Aorta (tissue), 5 donors: ENCODE data around the gene TIPARP. TPM values are rescaled to one million over a fixed set of nuclear protein-coding genes. Genes with fewer than 3 reads are reported as not detected.
"Not testable (repeated sequence)": the region's sequence is repeated elsewhere in the genome, so short reads cannot be mapped to it uniquely, and the experiment has no call there.

ENCODE experiments used
- ATAC-seq: fragments of 200-7000 bp; cut with Tn5 transposase; one replicate; pipeline ENCODE4 v1.9.1; 2022; ENCODE audit warnings: moderate library complexity; ENCODE audit not compliant: low FRiP score
- DNase-seq, 2 donors: peaks; one replicate each; pipeline ENCODE4 v3.0.0-alpha.2; 2020
- H3K27ac ChIP-seq, 2 donors: one replicate each; pipeline ENCODE4 v1.5.1; 2013; ENCODE audit warnings: low read length in 2 of 2, mild to moderate bottlenecking in 2 of 2, moderate library complexity in 2 of 2, control low read depth in 1 of 2, inconsistent platforms in 1 of 2, low read depth in 1 of 2
- H3K27me3 ChIP-seq, 2 donors: one replicate each; pipeline ENCODE4 v1.6.1; 2013; ENCODE audit warnings: control low read depth in 1 of 2, low read length in 1 of 2, mild to moderate bottlenecking in 1 of 2, moderate library complexity in 1 of 2; ENCODE audit not compliant: insufficient read depth in 2 of 2, control insufficient read depth in 1 of 2
- H3K36me3 ChIP-seq, 2 donors: one replicate each; pipeline ENCODE4 v1.6.1; 2013; ENCODE audit warnings: control low read depth in 1 of 2, low read length in 1 of 2, mild to moderate bottlenecking in 1 of 2; ENCODE audit not compliant: insufficient read depth in 2 of 2, control insufficient read depth in 1 of 2
- H3K4me1 ChIP-seq, 2 donors: one replicate each; pipeline ENCODE4 v1.6.1; 2013; ENCODE audit warnings: low read length in 2 of 2, control low read depth in 1 of 2, mild to moderate bottlenecking in 1 of 2, moderate library complexity in 1 of 2; ENCODE audit not compliant: insufficient read depth in 2 of 2, control insufficient read depth in 1 of 2
- H3K4me3 ChIP-seq, 2 donors: one replicate each; pipeline ENCODE4 v1.5.1; 2013; ENCODE audit warnings: low read length in 2 of 2, control low read depth in 1 of 2, mild to moderate bottlenecking in 1 of 2
- H3K9me3 ChIP-seq: one replicate; pipeline ENCODE4 v1.6.1; 2013; ENCODE audit warnings: mild to moderate bottlenecking, low read length; ENCODE audit not compliant: control insufficient read depth
- WGBS, 2 donors: extraction: QIAGEN DNeasy Blood & Tissue Kit; methylation state at CpG; one replicate each; pipeline ENCODE4 v1.1.7; 2013; 5-methylcytosine and 5-hydroxymethylcytosine counted together
- intact Hi-C, 2 donors: fragments of 100-400 bp; cut with DNase I; formaldehyde crosslinking; loops; one replicate each; pipeline versions ENCODE4 v1.14.2 to v1.15.0; 2022
- polyA plus RNA-seq, 2 donors: library from polyadenylated mRNA; stranded (reverse); fragments of 200-250 nt; gene quantifications; one replicate each; pipeline ENCODE4 v1.2.3, GENCODE V29; 2013
- total RNA-seq, 2 donors: library from RNA; stranded (reverse); fragmentation: NEBNext Ultra II Directional; extraction: Animal tissue kit (Norgen Biotek cat#: 25700); gene quantifications; one replicate each; pipeline ENCODE4 v1.2.1, GENCODE V29; 2021
- donor health status: healthy with polysubstance abuse.
- donor health status: Bipolar disorder and iron deficiency.
- donor health status: DM: no; HTN: no; CAD: no.
- donor health status: DM: no; HTN: no; CAD: no.
- donor health status: DM: yes; HTN: yes; CAD: no.

Gene TIPARP
- total and polyA plus RNA-seq, 4 donors, result 9.6 to 24.2 (median 18.1) TPM

DNA sequence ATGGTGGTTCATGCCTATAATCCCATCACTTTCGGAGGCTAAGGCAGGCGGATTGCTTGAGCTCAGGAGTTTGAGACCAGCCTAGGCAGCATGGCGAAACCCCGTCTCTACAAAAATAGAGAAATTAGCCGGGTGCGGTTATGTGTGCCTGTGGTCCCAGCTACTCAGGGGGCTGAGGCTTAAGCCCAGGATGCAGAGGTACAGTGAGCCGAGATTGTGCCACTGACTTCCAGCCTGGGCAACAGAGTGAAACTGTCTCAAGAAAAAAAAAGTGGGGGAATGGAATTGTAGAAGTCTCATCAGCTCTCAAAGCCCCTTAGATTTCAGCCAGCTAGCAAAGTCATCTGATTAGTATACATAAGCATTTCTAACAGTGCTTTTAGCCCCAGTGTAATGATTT, 33.2 kb downstream of the TIPARP start:
- ATAC-seq (no peak), DNase-seq (no peak)
- no peaks in the 10 kb centered on the region for H3K9me3 ChIP-seq
- no peaks in the 10 kb centered on the region for H3K27me3 ChIP-seq
- H3K4me1 ChIP-seq, result no peaks in the 10 kb centered on the region
- peaks cover 2 to 7% of the 10 kb centered on the region in 2 donors for H3K36me3 ChIP-seq
- intact Hi-C loops, result no loop called here
- 94 to 96% methylated on average over 7 of the region's 7 CpGs for WGBS, 2 donors
- no peak overlapping the region for H3K27ac ChIP-seq
- no peak overlapping the region for H3K4me3 ChIP-seq

DNA sequence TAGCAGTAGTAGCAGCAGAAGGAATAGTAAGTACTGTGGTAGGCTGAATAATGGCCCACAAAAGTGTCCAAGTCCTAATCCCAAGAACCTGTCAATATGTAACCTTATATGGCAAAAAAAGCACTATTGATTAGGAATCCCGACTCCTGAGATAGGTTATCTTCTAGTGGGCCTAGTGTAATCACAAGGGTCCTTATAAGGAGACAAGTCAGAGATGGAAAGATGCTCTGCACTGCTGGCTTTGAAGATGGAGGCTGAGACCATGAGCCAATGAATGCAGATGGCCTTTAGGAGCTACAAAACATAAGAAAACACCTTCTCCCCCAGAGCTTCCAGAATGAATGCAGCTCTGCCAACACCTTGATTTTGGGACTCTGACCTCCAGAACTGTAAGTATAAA, 36.0 kb downstream of the TIPARP start:
- Histone ChIP-seq H3K36me3 (peaks cover 0 to 3% of the 10 kb centered on the region in 2 donors), H3K4me1 (no peaks in the 10 kb centered on the region), H3K27me3 (no peaks in the 10 kb centered on the region), H3K9me3 (no peaks in the 10 kb centered on the region), H3K4me3 (no peak overlapping the region), H3K27ac (no peak overlapping the region)
- DNase-seq (no peak), ATAC-seq (no peak)
- intact Hi-C loops, result no loop called here
- whole genome bisulfite sequencing, 2 donors, result 94 to 96% methylated on average over 1 of the region's 1 CpG

DNA sequence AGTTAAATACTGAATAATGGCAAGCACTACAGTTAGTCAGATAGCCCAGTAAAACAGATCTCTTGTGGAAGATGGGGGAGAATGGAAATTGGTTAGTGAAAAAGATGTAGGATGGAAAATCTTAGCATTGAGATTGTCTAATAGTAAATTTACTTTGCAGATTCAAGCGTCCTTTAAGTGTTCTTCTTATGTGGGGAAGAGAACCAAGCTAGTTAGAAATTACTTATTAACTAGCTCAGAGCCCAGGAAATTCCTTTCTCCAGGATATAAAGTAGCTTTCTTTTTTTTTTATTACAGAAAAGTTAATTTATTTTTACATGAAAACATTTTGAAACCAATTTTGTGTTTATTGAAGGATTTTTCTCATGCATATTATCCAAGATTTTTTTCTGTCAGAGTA, 36.7 kb downstream of the TIPARP start:
- H3K27ac ChIP-seq, result no peak overlapping the region
- no peaks in the 10 kb centered on the region for H3K36me3 ChIP-seq
- H3K4me1 ChIP-seq, result no peaks in the 10 kb centered on the region
- no peaks in the 10 kb centered on the region for H3K27me3 ChIP-seq
- intact Hi-C loops, result no loop called here
- no peak for DNase-seq
- ATAC-seq, result no peak
- WGBS, 2 donors, result 93% methylated on average over 1 of the region's 1 CpG
- H3K9me3 ChIP-seq, result no peaks in the 10 kb centered on the region
- no peak overlapping the region for H3K4me3 ChIP-seq

DNA sequence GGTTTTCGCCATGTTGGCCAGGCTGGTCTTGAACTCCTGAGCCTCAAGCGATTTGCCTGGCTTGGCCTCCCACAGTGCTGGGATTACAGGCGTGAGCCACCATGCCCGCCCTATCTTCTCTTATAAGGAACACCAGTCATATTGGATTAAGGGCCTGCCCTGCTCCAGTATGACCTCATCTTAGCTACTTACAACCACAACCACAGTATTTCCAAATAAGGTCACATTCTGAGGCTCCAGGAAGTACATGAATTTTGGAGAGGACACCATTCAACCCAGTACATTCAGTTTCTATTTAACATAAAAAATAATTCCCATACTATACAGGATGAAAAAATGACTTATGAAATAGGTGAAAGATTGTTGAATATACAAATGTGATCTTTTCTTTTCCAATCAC, 37.6 kb downstream of the TIPARP start:
- H3K9me3 ChIP-seq, H3K4me1 ChIP-seq, H3K4me3 ChIP-seq, ATAC-seq, H3K27ac ChIP-seq, DNase-seq, H3K36me3 ChIP-seq, H3K27me3 ChIP-seq, intact Hi-C loops: not testable (repeated sequence)
- WGBS, 2 donors, result 96 to 97% methylated on average over 4 of the region's 4 CpGs

DNA sequence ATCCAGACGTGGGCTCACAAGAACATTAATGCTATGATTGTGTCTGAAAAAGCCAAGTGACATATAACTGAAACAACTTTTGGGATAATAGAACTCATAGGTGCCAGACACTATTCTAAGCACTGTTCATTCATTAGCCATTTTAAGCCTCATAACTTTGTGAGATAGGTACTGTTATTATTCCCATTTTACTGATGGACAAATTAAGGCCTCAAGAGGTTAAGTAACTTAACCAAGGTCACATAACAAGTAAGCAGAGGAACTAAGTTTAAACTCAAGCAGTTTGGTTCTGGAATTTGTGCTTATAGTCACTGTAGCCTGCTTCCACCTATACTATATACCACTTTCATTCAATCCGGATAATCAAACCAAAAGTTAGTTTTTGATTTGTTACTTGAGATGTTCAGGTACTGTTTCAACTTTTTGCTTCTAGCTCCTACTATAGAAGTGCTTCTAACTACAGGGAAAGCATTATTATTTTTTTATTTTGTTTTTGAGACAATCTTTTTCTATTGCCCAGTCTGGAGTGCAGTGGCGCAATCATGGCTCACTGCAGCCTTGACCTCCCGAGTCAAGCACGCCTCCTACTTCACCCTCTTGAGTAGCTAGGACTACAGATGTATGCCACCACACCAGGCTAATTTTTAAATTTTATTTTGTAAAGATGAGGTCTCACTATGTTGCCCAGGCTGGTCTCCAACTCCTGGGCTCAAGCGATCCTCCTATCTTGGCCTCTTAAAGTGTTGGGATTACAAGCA, 41.9 kb downstream of the TIPARP start:
- DNase-seq (no peak), ATAC-seq (no peak)
- no peak overlapping the region for H3K27ac ChIP-seq
- no peaks in the 10 kb centered on the region for H3K9me3 ChIP-seq
- 79 to 81% methylated on average over 6 of the region's 6 CpGs for WGBS, 2 donors
- intact Hi-C loops, result no loop called here
- no peaks in the 10 kb centered on the region for H3K27me3 ChIP-seq
- H3K4me3 ChIP-seq, result no peak overlapping the region
- no peaks in the 10 kb centered on the region for H3K36me3 ChIP-seq
- H3K4me1 ChIP-seq, result no peaks in the 10 kb centered on the region

DNA sequence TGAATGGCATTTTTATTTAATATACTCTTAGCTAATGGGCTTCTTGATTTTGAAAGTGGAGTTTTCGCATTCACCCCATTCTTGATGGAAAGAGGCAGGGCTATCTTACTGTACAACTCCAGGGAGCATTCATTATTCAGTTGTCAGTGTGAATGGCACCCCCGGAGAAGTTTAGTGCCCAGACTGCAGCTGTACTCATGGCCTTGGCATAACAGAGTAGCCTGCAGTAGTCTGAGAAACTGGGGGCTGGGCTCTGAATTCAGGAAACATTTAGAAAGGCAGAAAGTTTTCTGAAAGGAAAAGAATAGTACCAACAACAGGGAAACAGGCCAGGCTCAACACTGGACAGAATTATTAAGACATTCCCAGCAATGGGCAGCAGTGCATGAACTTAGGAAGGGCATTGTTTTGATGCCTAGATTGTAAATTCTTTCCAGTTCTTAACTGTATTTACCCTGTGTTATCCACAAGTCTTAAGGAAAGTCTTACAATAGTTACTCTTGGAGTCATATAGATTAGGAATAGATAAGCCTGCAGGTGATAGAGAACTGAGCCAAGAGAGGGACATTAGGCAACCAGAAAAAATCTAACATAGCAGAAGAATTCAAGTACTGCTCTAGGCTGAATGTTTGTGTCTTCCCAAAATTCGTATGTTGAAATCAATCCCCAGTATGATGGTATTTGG, 44.4 kb downstream of the TIPARP start:
- Histone ChIP-seq H3K4me1 (no peaks in the 10 kb centered on the region), H3K27me3 (no peaks in the 10 kb centered on the region), H3K27ac (no peak overlapping the region), H3K36me3 (no peaks in the 10 kb centered on the region), H3K9me3 (no peaks in the 10 kb centered on the region), H3K4me3 (no peak overlapping the region)
- DNase-seq (no peak), ATAC-seq (no peak)
- WGBS, 2 donors, result 46 to 49% methylated on average over 3 of the region's 3 CpGs
- intact Hi-C loops, result no loop called here

DNA sequence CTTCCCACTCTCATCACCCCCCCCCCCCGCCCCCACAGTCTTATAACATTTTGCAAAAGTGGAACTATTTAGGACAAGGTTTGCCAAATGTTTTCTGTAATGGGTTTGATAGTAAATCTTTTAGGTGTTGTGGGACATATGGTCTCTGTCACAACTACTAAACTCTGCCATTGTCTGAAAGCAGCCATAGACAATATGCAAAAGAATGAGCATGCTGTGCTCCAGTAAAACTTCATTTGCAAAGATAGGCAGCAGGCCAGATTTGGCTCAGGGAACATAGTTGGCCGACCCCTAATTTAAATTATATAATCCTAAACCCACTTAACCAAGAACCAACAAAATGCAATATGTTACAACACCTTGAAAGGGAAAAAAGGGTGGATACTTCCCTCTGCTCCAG, 46.4 kb downstream of the TIPARP start:
- Histone ChIP-seq H3K27me3 (no peaks in the 10 kb centered on the region), H3K27ac (no peak overlapping the region), H3K4me1 (no peaks in the 10 kb centered on the region), H3K36me3 (no peaks in the 10 kb centered on the region), H3K4me3 (no peak overlapping the region), H3K9me3 (no peaks in the 10 kb centered on the region)
- intact Hi-C loops, result no loop called here
- WGBS, 2 donors, result 71 to 72% methylated on average over 2 of the region's 2 CpGs
- DNase-seq, result no peak
- ATAC-seq, result no peak

DNA sequence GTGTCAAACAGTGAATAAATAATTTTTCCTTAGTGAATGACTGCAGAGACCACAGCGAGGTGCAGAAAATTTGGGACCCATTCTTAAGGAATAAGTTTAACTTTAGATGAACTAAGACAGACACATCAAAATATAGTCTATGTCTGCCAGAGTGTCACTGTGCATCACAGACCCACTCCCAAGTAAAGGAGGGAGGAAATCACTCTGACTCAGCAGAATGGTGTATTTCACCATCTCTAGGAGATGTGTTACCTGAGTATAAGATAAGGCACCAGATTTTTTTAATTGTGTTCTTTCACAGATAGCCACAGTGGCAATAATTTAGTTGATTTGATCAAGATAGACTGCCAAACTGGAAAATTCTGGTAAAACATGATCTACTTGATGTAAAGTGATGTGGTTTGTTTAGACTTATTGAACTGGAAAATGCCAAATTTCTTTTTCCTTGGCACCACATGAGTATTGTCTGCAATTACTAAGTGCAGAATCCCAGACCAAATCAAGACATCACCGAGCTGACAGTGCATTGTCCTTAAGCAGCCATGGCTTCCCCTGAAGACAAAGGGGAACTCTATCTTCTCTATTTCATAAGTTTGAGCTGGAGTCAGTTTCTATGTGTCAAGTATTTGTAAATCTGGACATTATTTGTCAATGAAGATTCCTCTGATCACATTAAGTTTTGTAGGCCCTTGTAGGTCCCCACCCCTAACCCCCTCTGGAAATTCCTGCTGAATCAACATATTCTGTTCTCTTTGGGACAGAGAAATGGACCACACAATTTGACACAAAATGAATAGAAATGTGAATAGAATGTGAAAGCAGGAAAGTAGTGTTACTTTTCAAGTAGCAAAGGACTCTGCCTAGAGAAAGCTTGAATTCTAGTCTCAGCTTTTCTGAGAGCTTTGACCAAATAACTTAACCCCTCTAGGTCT, 47.6 kb downstream of the TIPARP start:
- DNase-seq (no peak), ATAC-seq (no peak)
- H3K27me3 ChIP-seq, result no peaks in the 10 kb centered on the region
- no peak overlapping the region for H3K27ac ChIP-seq
- WGBS, 2 donors, result 90 to 97% methylated on average over 2 of the region's 2 CpGs
- no peaks in the 10 kb centered on the region for H3K4me1 ChIP-seq
- H3K4me3 ChIP-seq, result no peak overlapping the region
- H3K36me3 ChIP-seq, result no peaks in the 10 kb centered on the region
- intact Hi-C loops, result loop anchor here in 1 of 2 donors (2.0 kb wide), 1 partner anchor 21 kb away; no protein-coding TSS in a partner anchor
- no peaks in the 10 kb centered on the region for H3K9me3 ChIP-seq
